H1 (cell line): ENCODE measurements around the gene WDSUB1. TPM values are rescaled to one million over a fixed set of nuclear protein-coding genes. Genes with fewer than 3 reads are reported as not detected.

Experiments used
- CTCF ChIA-PET: fragments of 300-600 bp; sonication (Branson Sonifier 250); formaldehyde crosslinking; loops from one replicate; lab custom pipeline; 2021; ENCODE audit not compliant: partially characterized antibody; lab: Charles Lee
- POLR2A ChIA-PET: fragments of 300-600 bp; sonication (Branson Sonifier 250); formaldehyde crosslinking; loops from one replicate; lab custom pipeline; 2021; ENCODE audit warnings: inconsistent platforms; ENCODE audit not compliant: partially characterized antibody; lab: Charles Lee
- DNase-seq, 2 experiments: peaks; one replicate each; pipeline versions ENCODE4 v3.0.0 to v3.0.0-alpha.2; 2010 to 2022; ENCODE audit warnings: low spot score in 2 of 2, low read depth in 1 of 2, mixed read lengths in 1 of 2
- FAIRE-seq: peaks from 2 replicates; lab custom pipeline; 2011; peaks lifted over from hg19 to GRCh38; lab: Jason Lieb, UNC
- H2AFZ ChIP-seq: 2 replicates; pipeline ENCODE4 v1.8.1; 2012; ENCODE audit warnings: low read length, inconsistent platforms
- H2AK5ac ChIP-seq: 2 replicates; pipeline ENCODE4 v1.6.1; 2013; ENCODE audit warnings: low read depth, low read length
- H2BK120ac ChIP-seq: replicated peaks from 2 replicates; pipeline ENCODE3; 2013; ENCODE audit warnings: low read depth, low read length, inconsistent platforms
- H2BK12ac ChIP-seq: 2 replicates; pipeline ENCODE4 v1.6.1; 2013; ENCODE audit warnings: low read depth, low read length
- H2BK15ac ChIP-seq: 2 replicates; pipeline ENCODE4 v1.6.1; 2013; ENCODE audit warnings: low read length
- H2BK20ac ChIP-seq: 2 replicates; pipeline ENCODE4 v1.6.1; 2013; ENCODE audit warnings: low read length
- H2BK5ac ChIP-seq: 2 replicates; pipeline ENCODE4 v1.6.1; 2013; ENCODE audit warnings: low read depth, low read length
- H3K14ac ChIP-seq: 2 replicates; pipeline ENCODE4 v1.6.1; 2013; ENCODE audit warnings: inconsistent platforms; ENCODE audit not compliant: insufficient read length
- H3K18ac ChIP-seq: 2 replicates; pipeline ENCODE4 v1.6.1; 2013; ENCODE audit warnings: low read length; ENCODE audit errors: extremely low read depth
- H3K23ac ChIP-seq: 2 replicates; pipeline ENCODE4 v1.6.1; 2013; ENCODE audit warnings: inconsistent platforms; ENCODE audit not compliant: insufficient read length
- H3K23me2 ChIP-seq: 2 replicates; pipeline ENCODE4 v1.6.1; 2013; ENCODE audit warnings: low read depth, low read length
- H3K27ac ChIP-seq: 2 replicates; pipeline ENCODE4 v1.6.1; 2011; ENCODE audit warnings: low read depth, low read length, inconsistent platforms
- H3K27me3 ChIP-seq, 4 experiments: replicated peaks in 1 of 4; 1 replicate in 1 of 4; 2 replicates in 3 of 4; pipeline versions ENCODE4 v1.6.1 to v1.8.1; 2011 to 2013; ENCODE audit warnings: low read length in 3 of 4, mild to moderate bottlenecking in 3 of 4, inconsistent platforms in 2 of 4, mixed read lengths in 2 of 4, moderate library complexity in 1 of 4; ENCODE audit not compliant: control insufficient read depth in 3 of 4, insufficient read depth in 3 of 4; ENCODE audit errors: extremely low read depth in 1 of 4
- H3K36me3 ChIP-seq, 4 experiments: 2 replicates each; pipeline versions ENCODE4 v1.6.1 to v1.8.1; 2011 to 2013; ENCODE audit warnings: mild to moderate bottlenecking in 4 of 4, low read length in 3 of 4, moderate library complexity in 2 of 4, control low read depth in 1 of 4, inconsistent platforms in 1 of 4; ENCODE audit not compliant: insufficient read depth in 4 of 4, control insufficient read depth in 2 of 4
- H3K4ac ChIP-seq: replicated peaks from 2 replicates; pipeline ENCODE3; 2013; ENCODE audit warnings: low read length, low read depth, mixed read lengths, inconsistent platforms; ENCODE audit not compliant: insufficient read length
- H3K4me1 ChIP-seq, 4 experiments: replicated peaks in 1 of 4; 1 replicate in 1 of 4; 2 replicates in 3 of 4; pipeline versions ENCODE4 v1.6.1 to v1.8.1; 2011 to 2013; ENCODE audit warnings: low read length in 3 of 4, inconsistent platforms in 2 of 4, mixed read lengths in 1 of 4; ENCODE audit not compliant: insufficient read depth in 4 of 4, control insufficient read depth in 3 of 4
- H3K4me2 ChIP-seq, 2 experiments: 2 replicates each; pipeline versions ENCODE4 v1.6.1 to v1.8.1; 2011 to 2013; ENCODE audit warnings: low read depth in 2 of 2, low read length in 2 of 2, control low read depth in 1 of 2, inconsistent platforms in 1 of 2, mild to moderate bottlenecking in 1 of 2; ENCODE audit not compliant: insufficient read depth in 1 of 2
- H3K4me3 ChIP-seq, 4 experiments: fragments of 200-600, 300-600 bp in 1 of 4; sonication (generic), shearing (Covaris generic), sonication (Bioruptor Twin) in 1 of 4; 2 replicates each; pipeline versions ENCODE4 v1.5.1 to v1.8.1; 2011 to 2016; ENCODE audit warnings: low read length in 4 of 4, low read depth in 3 of 4, control low read depth in 2 of 4, inconsistent platforms in 2 of 4, mild to moderate bottlenecking in 2 of 4, mixed read lengths in 1 of 4, moderate library complexity in 1 of 4; ENCODE audit not compliant: insufficient read depth in 2 of 4; ENCODE audit errors: extremely low read depth in 1 of 4
- H3K56ac ChIP-seq: replicated peaks from 2 replicates; pipeline ENCODE3; 2013; ENCODE audit warnings: low read depth, mild to moderate bottlenecking, mixed read lengths, low read length, inconsistent platforms; ENCODE audit not compliant: insufficient read length
- H3K79me1 ChIP-seq: 2 replicates; pipeline ENCODE4 v1.6.1; 2013; ENCODE audit warnings: low read depth, low read length, control low read depth
- H3K79me2 ChIP-seq, 2 experiments: 2 replicates each; pipeline versions ENCODE4 v1.6.1 to v1.8.1; 2012 to 2013; ENCODE audit warnings: low read length in 2 of 2, mild to moderate bottlenecking in 2 of 2, inconsistent platforms in 1 of 2; ENCODE audit not compliant: insufficient read depth in 2 of 2, control insufficient read depth in 1 of 2
- H3K9ac ChIP-seq, 4 experiments: replicated peaks in 1 of 4; 1 replicate in 1 of 4; 2 replicates in 3 of 4; pipeline versions ENCODE4 v1.6.1 to v1.8.1; 2011 to 2013; ENCODE audit warnings: low read depth in 3 of 4, low read length in 3 of 4, control low read depth in 2 of 4, mild to moderate bottlenecking in 2 of 4, moderate library complexity in 2 of 4, inconsistent platforms in 1 of 4; ENCODE audit errors: extremely low read depth in 1 of 4
- H3K9me3 ChIP-seq, 2 experiments: 2 replicates each; pipeline versions ENCODE4 v1.6.1 to v1.8.1; 2012 to 2013; ENCODE audit warnings: mild to moderate bottlenecking in 2 of 2, moderate library complexity in 2 of 2, control low read depth in 1 of 2, inconsistent platforms in 1 of 2, low read depth in 1 of 2, low read length in 1 of 2, mixed read lengths in 1 of 2; ENCODE audit not compliant: insufficient read depth in 2 of 2
- H4K20me1 ChIP-seq, 2 experiments: replicated peaks in 1 of 2; 2 replicates each; pipeline versions ENCODE3 to v1.8.1; 2011 to 2013; ENCODE audit warnings: inconsistent platforms in 2 of 2, low read length in 2 of 2, mild to moderate bottlenecking in 1 of 2; ENCODE audit not compliant: insufficient read depth in 2 of 2, control insufficient read depth in 1 of 2
- H4K5ac ChIP-seq: 2 replicates; pipeline ENCODE4 v1.6.1; 2013; ENCODE audit warnings: low read length, low read depth, mixed read lengths, inconsistent platforms; ENCODE audit not compliant: insufficient read length
- H4K8ac ChIP-seq: 2 replicates; pipeline ENCODE4 v1.8.0; 2013; ENCODE audit warnings: mild to moderate bottlenecking, moderate library complexity, low read length, inconsistent platforms; ENCODE audit not compliant: insufficient read depth; ENCODE audit errors: extremely low read depth
- H4K91ac ChIP-seq: replicated peaks from 2 replicates; pipeline ENCODE3; 2013; ENCODE audit warnings: low read length, mixed read lengths, inconsistent platforms; ENCODE audit not compliant: insufficient read length
- HDAC2 ChIP-seq, 2 experiments: fragments of 300-600 bp in 1 of 2; sonication (generic) in 1 of 2; IDR thresholded peaks; 2 replicates each; pipeline ENCODE4 v1.6.1; 2011 to 2012; ENCODE audit warnings: low read depth in 2 of 2, low read length in 2 of 2, mild to moderate bottlenecking in 2 of 2, moderate library complexity in 2 of 2, borderline replicate concordance in 1 of 2, inconsistent platforms in 1 of 2
- HDAC6 ChIP-seq: IDR thresholded peaks from one replicate; pipeline ENCODE4 v1.7.1; 2012; ENCODE audit warnings: low read depth, mild to moderate bottlenecking, inconsistent platforms, low read length, moderate library complexity
- JUN ChIP-seq: IDR thresholded peaks from 2 replicates; pipeline ENCODE4 v1.6.1; 2011; ENCODE audit warnings: low read depth, mild to moderate bottlenecking, improper control_type of control experiment, low read length
- RAD21 ChIP-seq, 2 experiments: IDR thresholded peaks in 1 of 2; conservative IDR thresholded peaks in 1 of 2; 2 replicates each; pipeline ENCODE4 v1.6.1; 2011; ENCODE audit warnings: low read depth in 2 of 2, low read length in 2 of 2, improper control_type of control experiment in 1 of 2, inconsistent platforms in 1 of 2, mild to moderate bottlenecking in 1 of 2, moderate library complexity in 1 of 2
- RFX5 ChIP-seq: IDR thresholded peaks from 2 replicates; pipeline ENCODE4 v1.6.1; 2011; ENCODE audit warnings: low read depth, low read length, improper control_type of control experiment, borderline replicate concordance
- WGBS, 2 experiments: shearing (Covaris generic) in 1 of 2; methylation state at CpG; one replicate each; pipeline versions ENCODE4 v1.1.6 to v1.1.7; 2013 to 2015; ENCODE audit warnings: low lambda C conversion rate in 2 of 2, mixed read lengths in 2 of 2, inconsistent platforms in 1 of 2, low coverage in 1 of 2, missing lambda C conversion rate in 1 of 2; ENCODE audit not compliant: insufficient replicate concordance in 2 of 2, insufficient coverage in 1 of 2, insufficient read length in 1 of 2; ENCODE audit errors: extremely low coverage in 1 of 2, missing lambda C conversion rate in 1 of 2; 5-methylcytosine and 5-hydroxymethylcytosine counted together
- polyA plus RNA-seq, 7 experiments: library from polyadenylated mRNA; depleted of rRNA in 3 of 7; stranded (reverse) in 5 of 7; unstranded in 2 of 7; fragments of >200 nt in 5 of 7; fragments of 200-250 nt in 2 of 7; gene quantifications; 1 replicate in 5 of 7; 2 replicates in 1 of 7; 4 replicates in 1 of 7; pipeline versions ENCODE4 v1.2.1 to v1.2.3, GENCODE V29; 2011 to 2013; ENCODE audit warnings: missing spikeins in 2 of 7, mixed read lengths in 2 of 7
- total RNA-seq: library from RNA; stranded (reverse); fragmentation: NEBNext Ultra II Directional; extraction: Animal tissue kit (Norgen Biotek cat#: 25700); gene quantifications from 2 replicates; pipeline ENCODE4 v1.2.1, GENCODE V29; 2021
- TF ChIP-seq, protein P1 (sequence below): IDR thresholded peaks from 2 replicates; pipeline ENCODE4 v1.6.1; 2011; ENCODE audit warnings: low read length, improper control_type of control experiment
- TF ChIP-seq, protein P2 (sequence below), 3 experiments: IDR thresholded peaks; 1 replicate in 2 of 3; 2 replicates in 1 of 3; pipeline versions ENCODE4 v1.5.1 to v1.6.1; 2011; ENCODE audit warnings: low read length in 3 of 3, mild to moderate bottlenecking in 3 of 3, inconsistent platforms in 2 of 3, low read depth in 1 of 3, moderate library complexity in 1 of 3; ENCODE audit not compliant: insufficient read depth in 1 of 3; ENCODE audit errors: control extremely low read depth in 1 of 3

Gene WDSUB1
- total and polyA plus RNA-seq, 2 of the 8 experiments (the other 6 are each of a cell fraction or from before 2014, with no cell fraction given) = 5.5 to 8.0 TPM

GRCh38 chr2:159208438-159208837, 78.1 kb downstream of the WDSUB1 start:
- Histone ChIP-seq H2AK5ac (no peak overlapping the region), H3K9ac (no peak overlapping the region), H3K9me3 (no peaks in the 10 kb centered on the region), H4K5ac (no peak overlapping the region), H3K4ac (no peak overlapping the region), H3K23me2 (no peaks in the 10 kb centered on the region), H3K18ac (no peak overlapping the region), H3K56ac (no peak overlapping the region), H2BK12ac (no peak overlapping the region)
- POLR2A ChIA-PET = no interaction called here
- peak; percentile 9 to 14; a peak in 2 of 4 replicates for TF ChIP-seq RAD21 (IDR thresholded peaks at IDR 0.05 in 1 of 2, conservative IDR thresholded peaks at IDR 0.05 in 1 of 2; ENCODE audit: low read depth in 2 of 2, low read length in 2 of 2)
- TF ChIP-seq RFX5 = no peak
- TF ChIP-seq HDAC6 = no peak
- no peak for TF ChIP-seq HDAC2 (IDR thresholded peaks at IDR 0.05; ENCODE audit: borderline replicate concordance in 1 of 2, low read depth in 2 of 2, low read length in 2 of 2)
- TF ChIP-seq, protein P1, sequence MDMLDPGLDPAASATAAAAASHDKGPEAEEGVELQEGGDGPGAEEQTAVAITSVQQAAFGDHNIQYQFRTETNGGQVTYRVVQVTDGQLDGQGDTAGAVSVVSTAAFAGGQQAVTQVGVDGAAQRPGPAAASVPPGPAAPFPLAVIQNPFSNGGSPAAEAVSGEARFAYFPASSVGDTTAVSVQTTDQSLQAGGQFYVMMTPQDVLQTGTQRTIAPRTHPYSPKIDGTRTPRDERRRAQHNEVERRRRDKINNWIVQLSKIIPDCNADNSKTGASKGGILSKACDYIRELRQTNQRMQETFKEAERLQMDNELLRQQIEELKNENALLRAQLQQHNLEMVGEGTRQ = no peak
- no peak for TF ChIP-seq JUN
- TF ChIP-seq, protein P2, sequence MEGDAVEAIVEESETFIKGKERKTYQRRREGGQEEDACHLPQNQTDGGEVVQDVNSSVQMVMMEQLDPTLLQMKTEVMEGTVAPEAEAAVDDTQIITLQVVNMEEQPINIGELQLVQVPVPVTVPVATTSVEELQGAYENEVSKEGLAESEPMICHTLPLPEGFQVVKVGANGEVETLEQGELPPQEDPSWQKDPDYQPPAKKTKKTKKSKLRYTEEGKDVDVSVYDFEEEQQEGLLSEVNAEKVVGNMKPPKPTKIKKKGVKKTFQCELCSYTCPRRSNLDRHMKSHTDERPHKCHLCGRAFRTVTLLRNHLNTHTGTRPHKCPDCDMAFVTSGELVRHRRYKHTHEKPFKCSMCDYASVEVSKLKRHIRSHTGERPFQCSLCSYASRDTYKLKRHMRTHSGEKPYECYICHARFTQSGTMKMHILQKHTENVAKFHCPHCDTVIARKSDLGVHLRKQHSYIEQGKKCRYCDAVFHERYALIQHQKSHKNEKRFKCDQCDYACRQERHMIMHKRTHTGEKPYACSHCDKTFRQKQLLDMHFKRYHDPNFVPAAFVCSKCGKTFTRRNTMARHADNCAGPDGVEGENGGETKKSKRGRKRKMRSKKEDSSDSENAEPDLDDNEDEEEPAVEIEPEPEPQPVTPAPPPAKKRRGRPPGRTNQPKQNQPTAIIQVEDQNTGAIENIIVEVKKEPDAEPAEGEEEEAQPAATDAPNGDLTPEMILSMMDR (IDR thresholded peaks at IDR 0.05; ENCODE audit: control extremely low read depth in 1 of 3, insufficient read depth in 1 of 3, low read depth in 1 of 3, low read length in 3 of 3) = peak in 1 of 3 experiments; percentile 13; a peak in 1 of 4 replicates
- TF ChIP-seq, all 59 proteins: peak for 2
- Histone ChIP-seq H3K27me3 (peaks cover 27 to 36% (median 31%) of the 10 kb centered on the region in 4 experiments), H3K4me2 (no peak overlapping the region), H2BK20ac (no peak overlapping the region), H4K91ac (no peak overlapping the region), H2AFZ (no peak overlapping the region), H3K4me1 (peaks cover 4 to 13% (median 8%) of the 10 kb centered on the region in 4 experiments; a peak in 6 of 7 replicates), H3K4me3 (no peak overlapping the region), H2BK5ac (no peak overlapping the region), H2BK15ac (no peak overlapping the region), H3K79me1 (no peaks in the 10 kb centered on the region), H3K14ac (no peak overlapping the region), H3K23ac (no peak overlapping the region), H4K8ac (no peak overlapping the region), H3K27ac (no peak overlapping the region), H3K36me3 (no peaks in the 10 kb centered on the region), H2BK120ac (no peak overlapping the region), H3K79me2 (no peaks in the 10 kb centered on the region), H4K20me1 (peaks cover 11% of the 10 kb centered on the region in 2 experiments)
- no peak for DNase-seq
- FAIRE-seq = no peak
- CTCF ChIA-PET = interaction anchor here (0.7 to 2.4 kb wide), 6 partner anchors 11 to 48 kb away, joined by 3 to 8 read pairs (median 3); no protein-coding TSS in a partner anchor
- 88% methylated on average over 5 of the region's 5 CpGs; no CpG with 5 or more reads in 1 of the 2 experiments for WGBS, 2 experiments
